Type B pancreatic cell (in vitro differentiated cells): ENCODE data around the gene CDYL2. TPM values are rescaled to one million over a fixed set of nuclear protein-coding genes. Genes with fewer than 3 reads are reported as not detected.
"Not testable (repeated sequence)": the region's sequence is repeated elsewhere in the genome, so short reads cannot be mapped to it uniquely, and the experiment has no call there.

ENCODE experiments used
- DNase-seq: peaks from one replicate; pipeline ENCODE4 v3.0.0; 2021; ENCODE audit warnings: mixed read lengths; ENCODE audit not compliant: unreplicated experiment; ENCODE audit errors: extremely low spot score
- H3K27ac Mint-ChIP-seq: 2 replicates; pipeline ENCODE4 v1.8.0; 2021; ENCODE audit warnings: mild to moderate bottlenecking, mixed read lengths
- H3K27me3 Mint-ChIP-seq: 2 replicates; pipeline ENCODE4 v1.8.0; 2021; ENCODE audit warnings: mixed read lengths
- H3K36me3 Mint-ChIP-seq: 2 replicates; pipeline ENCODE4 v1.8.0; 2021; ENCODE audit warnings: mixed read lengths
- H3K4me1 Mint-ChIP-seq: one replicate; pipeline ENCODE4 v1.8.0; 2021; ENCODE audit warnings: mixed read lengths; ENCODE audit not compliant: unreplicated experiment
- H3K4me3 Mint-ChIP-seq: 2 replicates; pipeline ENCODE4 v1.8.0; 2021; ENCODE audit warnings: mild to moderate bottlenecking, mixed read lengths
- H3K9me3 Mint-ChIP-seq: 2 replicates; pipeline ENCODE4 v1.8.0; 2021; ENCODE audit warnings: mixed read lengths
- total RNA-seq: library from RNA; stranded (reverse); gene quantifications from 2 replicates; pipeline ENCODE4 v1.2.1, GENCODE V29; 2021; ENCODE audit warnings: low replicate concordance
- TF ChIP-seq, protein P1 (sequence below): fragments of 200-600 bp; sonication (generic); conservative IDR thresholded peaks from 2 replicates; pipeline ENCODE4 v1.5.0; 2021; ENCODE audit warnings: antibody characterized with exemption, mild to moderate bottlenecking

Gene CDYL2
- total RNA-seq, 1 donor from 2014 or later, result 8.2 TPM

DNA sequence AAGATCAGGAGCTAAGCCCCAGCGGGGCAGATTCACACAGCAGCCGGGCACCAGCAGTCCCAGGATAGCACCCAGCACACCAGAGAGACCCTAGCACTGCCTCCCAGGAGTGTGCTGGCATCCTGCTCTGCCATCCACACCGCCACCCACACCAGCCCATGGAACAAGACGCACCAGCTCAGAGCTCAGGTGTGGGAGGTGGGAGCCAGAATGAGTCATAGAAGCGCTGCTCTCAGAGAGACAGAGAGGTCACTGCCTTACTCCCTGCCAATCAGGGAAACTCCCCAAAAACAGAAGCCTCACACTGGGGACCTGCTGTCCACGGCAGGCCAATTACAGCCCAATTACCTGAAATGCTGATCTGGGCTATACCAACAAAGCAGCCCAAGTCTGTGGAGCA is 64.9 kb downstream of the CDYL2 start:
- no peaks in the 10 kb centered on the region for H3K27me3 Mint-ChIP-seq
- no peak overlapping the region for H3K4me3 Mint-ChIP-seq
- H3K4me1 Mint-ChIP-seq, result no peaks in the 10 kb centered on the region
- no peak for DNase-seq
- no peaks in the 10 kb centered on the region for H3K36me3 Mint-ChIP-seq
- no peaks in the 10 kb centered on the region for H3K9me3 Mint-ChIP-seq
- H3K27ac Mint-ChIP-seq, result no peak overlapping the region
- TF ChIP-seq, protein P1, sequence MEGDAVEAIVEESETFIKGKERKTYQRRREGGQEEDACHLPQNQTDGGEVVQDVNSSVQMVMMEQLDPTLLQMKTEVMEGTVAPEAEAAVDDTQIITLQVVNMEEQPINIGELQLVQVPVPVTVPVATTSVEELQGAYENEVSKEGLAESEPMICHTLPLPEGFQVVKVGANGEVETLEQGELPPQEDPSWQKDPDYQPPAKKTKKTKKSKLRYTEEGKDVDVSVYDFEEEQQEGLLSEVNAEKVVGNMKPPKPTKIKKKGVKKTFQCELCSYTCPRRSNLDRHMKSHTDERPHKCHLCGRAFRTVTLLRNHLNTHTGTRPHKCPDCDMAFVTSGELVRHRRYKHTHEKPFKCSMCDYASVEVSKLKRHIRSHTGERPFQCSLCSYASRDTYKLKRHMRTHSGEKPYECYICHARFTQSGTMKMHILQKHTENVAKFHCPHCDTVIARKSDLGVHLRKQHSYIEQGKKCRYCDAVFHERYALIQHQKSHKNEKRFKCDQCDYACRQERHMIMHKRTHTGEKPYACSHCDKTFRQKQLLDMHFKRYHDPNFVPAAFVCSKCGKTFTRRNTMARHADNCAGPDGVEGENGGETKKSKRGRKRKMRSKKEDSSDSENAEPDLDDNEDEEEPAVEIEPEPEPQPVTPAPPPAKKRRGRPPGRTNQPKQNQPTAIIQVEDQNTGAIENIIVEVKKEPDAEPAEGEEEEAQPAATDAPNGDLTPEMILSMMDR, result no peak

DNA sequence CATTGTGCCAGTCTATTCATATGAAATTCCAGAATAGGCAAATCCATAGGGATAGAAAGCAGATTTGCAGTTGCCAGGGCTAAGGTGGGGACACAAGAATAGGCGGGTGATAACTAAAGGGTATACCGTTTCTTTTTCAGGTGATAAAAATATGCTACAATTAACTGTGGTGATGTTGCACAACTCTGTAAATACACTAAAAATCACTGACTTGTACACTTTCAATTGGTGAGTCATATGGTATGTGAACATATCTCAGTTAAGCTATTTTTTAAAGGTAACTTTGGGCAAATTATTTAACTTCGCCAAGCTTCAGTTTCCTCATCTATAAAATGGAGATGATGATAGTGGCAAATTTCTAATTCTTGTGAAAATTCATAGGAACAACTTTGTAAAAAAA is 65.9 kb downstream of the CDYL2 start:
- no peaks in the 10 kb centered on the region for H3K4me1 Mint-ChIP-seq
- no peak for DNase-seq
- TF ChIP-seq, protein P1, result no peak
- H3K27me3 Mint-ChIP-seq, result no peaks in the 10 kb centered on the region
- H3K4me3 Mint-ChIP-seq, result no peak overlapping the region
- H3K27ac Mint-ChIP-seq, result no peak overlapping the region
- no peaks in the 10 kb centered on the region for H3K36me3 Mint-ChIP-seq
- H3K9me3 Mint-ChIP-seq, result no peaks in the 10 kb centered on the region

DNA sequence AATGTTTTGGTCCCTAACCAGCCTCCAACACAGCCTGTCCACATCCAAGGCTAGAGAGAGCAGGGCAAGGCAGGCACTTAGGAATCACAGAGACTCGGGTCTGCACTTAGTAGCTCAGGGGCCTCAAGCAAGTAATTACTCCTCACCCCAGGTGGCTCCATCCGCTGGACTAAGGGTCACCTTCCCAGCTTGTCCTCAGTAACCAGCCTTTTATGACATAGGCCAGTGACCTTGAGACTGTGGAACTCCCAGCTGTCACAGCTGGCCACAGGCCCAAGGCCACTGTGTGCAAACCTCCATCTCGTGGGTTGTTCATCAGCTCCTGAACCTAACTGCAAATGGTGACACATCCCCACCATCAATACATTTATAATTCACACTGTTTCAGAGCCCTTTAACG is 68.6 kb downstream of the CDYL2 start:
- TF ChIP-seq, protein P1, result no peak
- Mint-ChIP-seq H3K9me3 (peaks cover 4% of the 10 kb centered on the region), H3K4me1 (no peaks in the 10 kb centered on the region), H3K4me3 (no peak overlapping the region), H3K27ac (no peak overlapping the region), H3K36me3 (no peaks in the 10 kb centered on the region), H3K27me3 (no peaks in the 10 kb centered on the region)
- no peak for DNase-seq

DNA sequence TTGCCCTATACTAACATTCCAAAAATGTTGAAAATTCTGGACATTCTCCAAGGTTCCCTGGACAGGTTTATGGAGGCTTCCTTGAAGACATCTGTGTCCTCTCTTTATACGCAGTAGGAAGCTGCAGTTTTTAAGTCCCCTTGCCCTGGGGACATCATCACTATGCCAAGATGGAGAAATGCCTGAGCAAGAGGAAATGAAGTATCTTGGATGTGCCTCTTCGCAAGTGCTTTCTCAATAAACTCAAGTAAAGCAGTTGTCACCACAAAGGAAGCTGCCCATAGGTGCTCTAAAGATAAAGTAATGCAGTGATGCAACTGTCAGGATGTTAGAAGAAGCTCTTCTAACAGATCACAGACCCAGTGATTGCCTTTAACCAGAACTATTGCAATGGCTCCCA is 71.0 kb downstream of the CDYL2 start:
- no peak overlapping the region for H3K27ac Mint-ChIP-seq
- DNase-seq, result no peak
- H3K9me3 Mint-ChIP-seq, result peaks cover 7% of the 10 kb centered on the region
- no peak overlapping the region for H3K4me3 Mint-ChIP-seq
- TF ChIP-seq, protein P1, result no peak
- H3K36me3 Mint-ChIP-seq, result no peaks in the 10 kb centered on the region
- H3K4me1 Mint-ChIP-seq, result no peaks in the 10 kb centered on the region
- no peaks in the 10 kb centered on the region for H3K27me3 Mint-ChIP-seq

DNA sequence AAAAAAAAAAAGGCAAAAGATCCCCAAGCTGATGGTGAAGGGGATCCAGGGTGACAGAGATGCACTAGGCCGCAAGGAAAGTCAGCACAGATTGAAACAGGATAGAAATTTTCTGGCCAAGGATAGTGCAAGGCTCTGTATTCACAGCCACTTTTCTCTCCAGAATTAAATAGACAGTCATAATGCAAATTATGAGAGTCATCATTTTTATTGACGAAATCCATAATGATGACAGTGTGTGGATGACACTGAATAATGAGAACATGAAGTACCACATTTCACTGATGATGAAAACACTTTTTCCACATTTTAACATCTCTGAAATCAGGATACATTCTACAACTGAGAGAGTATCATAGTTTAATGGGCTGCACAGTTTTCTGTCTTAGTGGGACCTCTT is 72.5 kb downstream of the CDYL2 start:
- no peak for DNase-seq
- no peak overlapping the region for H3K4me3 Mint-ChIP-seq
- H3K9me3 Mint-ChIP-seq, result peaks cover 7% of the 10 kb centered on the region
- TF ChIP-seq, protein P1, result no peak
- H3K36me3 Mint-ChIP-seq, result no peaks in the 10 kb centered on the region
- H3K27ac Mint-ChIP-seq, result no peak overlapping the region
- H3K4me1 Mint-ChIP-seq, result no peaks in the 10 kb centered on the region
- no peaks in the 10 kb centered on the region for H3K27me3 Mint-ChIP-seq

DNA sequence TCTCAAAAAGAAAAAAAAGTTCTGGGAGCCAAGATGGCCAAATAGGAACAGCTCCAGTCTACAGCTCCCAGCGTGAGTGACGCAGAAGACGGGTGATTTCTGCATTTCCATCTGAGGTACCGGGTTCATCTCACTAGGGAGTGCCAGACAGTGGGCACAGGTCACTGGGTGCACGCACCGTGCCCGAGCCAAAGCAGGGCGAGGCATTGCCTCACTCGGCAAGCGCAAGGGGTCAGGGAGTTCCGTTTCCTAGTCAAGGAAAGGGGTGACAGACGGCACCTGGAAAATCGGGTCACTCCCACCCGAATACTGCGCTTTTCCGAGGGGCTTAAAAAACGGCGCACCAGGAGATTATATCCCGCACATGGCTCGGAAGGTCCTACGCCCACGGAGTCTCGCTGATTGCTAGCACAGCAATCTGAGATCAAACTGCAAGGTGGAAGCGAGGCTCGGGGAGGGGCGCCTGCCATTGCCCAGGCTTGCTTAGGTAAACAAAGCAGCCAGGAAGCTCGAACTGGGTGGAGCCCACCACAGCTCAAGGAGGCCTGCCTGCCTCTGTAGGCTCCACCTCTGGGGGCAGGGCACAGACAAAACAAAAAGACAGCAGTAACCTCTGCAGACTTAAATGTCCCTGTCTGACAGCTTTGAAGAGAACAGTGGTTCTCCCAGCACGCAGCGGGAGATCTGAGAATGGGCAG is 77.2 kb downstream of the CDYL2 start:
- not testable (repeated sequence) for H3K27me3 Mint-ChIP-seq, H3K36me3 Mint-ChIP-seq, H3K27ac Mint-ChIP-seq, H3K4me3 Mint-ChIP-seq, H3K9me3 Mint-ChIP-seq, H3K4me1 Mint-ChIP-seq, DNase-seq
